OCI-LY1 (cell line): ENCODE measurements around the gene VAMP7.

Experiments
- CTCF ChIP-seq: fragments of 200-600 bp; sonication (generic), shearing (Covaris generic); IDR thresholded peaks from 2 replicates; pipeline ENCODE4 v1.5.1; 2017; ENCODE audit warnings: mild to moderate bottlenecking, antibody characterized with exemption, low read length, moderate library complexity, mixed read lengths
- EZH2 ChIP-seq: fragments of 200-600 bp; sonication (generic), shearing (Covaris generic); IDR thresholded peaks from 2 replicates; pipeline ENCODE4 v1.8.0; 2017; ENCODE audit warnings: borderline replicate concordance, mixed run types, mild to moderate bottlenecking, antibody characterized with exemption, low read length, moderate library complexity, mixed read lengths

GRCh38 chrX:155870958-155871357, 10.2 kb upstream of the VAMP7 start:
- no peak for TF ChIP-seq CTCF
- TF ChIP-seq EZH2 = no peak
